ENCODE data around the gene IGF2BP3.

IGF2BP3 gene

GRCh38 chr7:23294549-23295400 lies 175.5 kb downstream of the IGF2BP3 start:
- Histone ChIP-seq H3K9me3 (no peaks in the 10 kb centered on the region), H3K27ac (no peak overlapping the region), H3K4me1 (peaks cover 12% of the 10 kb centered on the region; the same call in 1 of the 2 replicates), H3K36me3 (no peaks in the 10 kb centered on the region), H3K9ac (no peak overlapping the region), H3K4me3 (no peak overlapping the region), H3K4me2 (no peak overlapping the region), H3K27me3 (no peaks in the 10 kb centered on the region), H4K20me1 (peaks cover 4% of the 10 kb centered on the region)
- TF ChIP-seq Cebpa-rat (IDR thresholded peaks at IDR 0.05): peak; percentile 69

GRCh38 chr7:23293500-23294073 lies 176.7 kb downstream of the IGF2BP3 start:
- Histone ChIP-seq H3K36me3 (no peaks in the 10 kb centered on the region), H3K4me2 (0 out of 2 replicates have a peak overlapping the region, but pooled peaks have one; percentile 2), H3K27ac (no peak overlapping the region), H3K4me3 (no peak overlapping the region), H3K27me3 (no peaks in the 10 kb centered on the region), H3K9ac (no peak overlapping the region), H3K4me1 (peaks cover 11% of the 10 kb centered on the region; the same call in 1 of the 2 replicates), H3K9me3 (no peaks in the 10 kb centered on the region), H4K20me1 (no peaks in the 10 kb centered on the region)
- TF ChIP-seq Cebpa-rat (IDR thresholded peaks at IDR 0.05): no peak

- H3K9me3 ChIP-seq: no peaks in the 10 kb centered on the region
- no peak overlapping the region for H3K4me3 ChIP-seq
- no peak overlapping the region for H3K9ac ChIP-seq
- H3K27ac ChIP-seq: no peak overlapping the region
- no peak overlapping the region for H3K4me2 ChIP-seq
- no peaks in the 10 kb centered on the region for H4K20me1 ChIP-seq
- no peaks in the 10 kb centered on the region for H3K36me3 ChIP-seq
- peaks cover 18% of the 10 kb centered on the region for H3K4me1 ChIP-seq
- no peak for TF ChIP-seq Cebpa-rat (IDR thresholded peaks at IDR 0.05)
- H3K27me3 ChIP-seq: no peaks in the 10 kb centered on the region
Measured at GRCh38 chr7:23292623-23293022, 177.7 kb downstream of the IGF2BP3 start.

- TF ChIP-seq Cebpa-rat (IDR thresholded peaks at IDR 0.05): no peak
- Histone ChIP-seq H3K9ac (no peak overlapping the region), H3K4me3 (no peak overlapping the region), H3K27me3 (no peaks in the 10 kb centered on the region), H3K27ac (no peak overlapping the region), H3K4me2 (no peak overlapping the region), H3K4me1 (peaks cover 20% of the 10 kb centered on the region), H4K20me1 (no peaks in the 10 kb centered on the region), H3K9me3 (no peaks in the 10 kb centered on the region; the same call in 1 of the 2 replicates), H3K36me3 (no peaks in the 10 kb centered on the region)
Measured at GRCh38 chr7:23291957-23292560, 178.2 kb downstream of the IGF2BP3 start.

GRCh38 chr7:23290993-23291392 lies 179.3 kb downstream of the IGF2BP3 start:
- H3K4me2 ChIP-seq: no peak overlapping the region
- no peak for TF ChIP-seq Cebpa-rat (IDR thresholded peaks at IDR 0.05)
- no peaks in the 10 kb centered on the region for H3K36me3 ChIP-seq
- H3K27ac ChIP-seq: no peak overlapping the region
- no peak overlapping the region for H3K9ac ChIP-seq
- H3K4me1 ChIP-seq: peaks cover 20% of the 10 kb centered on the region
- H4K20me1 ChIP-seq: no peaks in the 10 kb centered on the region
- H3K9me3 ChIP-seq: peaks cover 4% of the 10 kb centered on the region; the same call in 1 of the 2 replicates
- H3K27me3 ChIP-seq: no peaks in the 10 kb centered on the region
- no peak overlapping the region for H3K4me3 ChIP-seq

GRCh38 chr7:23287612-23288011 lies 182.7 kb downstream of the IGF2BP3 start:
- Histone ChIP-seq H3K27ac (no peak overlapping the region), H3K4me3 (no peak overlapping the region), H3K9me3 (peaks cover 4% of the 10 kb centered on the region), H3K9ac (no peak overlapping the region), H3K4me2 (peak overlapping the region; percentile 25), H3K4me1 (peaks cover 13% of the 10 kb centered on the region), H3K27me3 (no peaks in the 10 kb centered on the region), H3K36me3 (no peaks in the 10 kb centered on the region), H4K20me1 (no peaks in the 10 kb centered on the region)
- TF ChIP-seq Cebpa-rat (IDR thresholded peaks at IDR 0.05): no peak

GRCh38 chr7:23285657-23286646 lies 184.3 kb downstream of the IGF2BP3 start:
- no peak overlapping the region for H3K9ac ChIP-seq
- H3K4me3 ChIP-seq: no peak overlapping the region
- H3K36me3 ChIP-seq: no peaks in the 10 kb centered on the region
- H3K27me3 ChIP-seq: no peaks in the 10 kb centered on the region
- no peak overlapping the region for H3K4me2 ChIP-seq
- H4K20me1 ChIP-seq: no peaks in the 10 kb centered on the region
- H3K27ac ChIP-seq: no peak overlapping the region
- TF ChIP-seq Cebpa-rat (IDR thresholded peaks at IDR 0.05): no peak
- H3K9me3 ChIP-seq: peaks cover 4% of the 10 kb centered on the region
- peaks cover 13% of the 10 kb centered on the region for H3K4me1 ChIP-seq

- H3K9me3 ChIP-seq: peaks cover 4% of the 10 kb centered on the region
- no peaks in the 10 kb centered on the region for H3K36me3 ChIP-seq
- no peak overlapping the region for H3K4me3 ChIP-seq
- no peak for TF ChIP-seq Cebpa-rat (IDR thresholded peaks at IDR 0.05)
- H3K4me1 ChIP-seq: peaks cover 9% of the 10 kb centered on the region
- H3K27ac ChIP-seq: no peak overlapping the region
- no peak overlapping the region for H3K9ac ChIP-seq
- H4K20me1 ChIP-seq: no peaks in the 10 kb centered on the region
- H3K27me3 ChIP-seq: no peaks in the 10 kb centered on the region
- H3K4me2 ChIP-seq: no peak overlapping the region
Measured at GRCh38 chr7:23284871-23285270, 185.4 kb downstream of the IGF2BP3 start.

- peaks cover 7% of the 10 kb centered on the region for H3K4me1 ChIP-seq
- no peaks in the 10 kb centered on the region for H3K27me3 ChIP-seq
- H3K9me3 ChIP-seq: peaks cover 4% of the 10 kb centered on the region
- no peak overlapping the region for H3K27ac ChIP-seq
- H4K20me1 ChIP-seq: no peaks in the 10 kb centered on the region
- H3K4me2 ChIP-seq: no peak overlapping the region
- no peak overlapping the region for H3K9ac ChIP-seq
- no peaks in the 10 kb centered on the region for H3K36me3 ChIP-seq
- no peak for TF ChIP-seq Cebpa-rat (IDR thresholded peaks at IDR 0.05)
- H3K4me3 ChIP-seq: no peak overlapping the region
Measured at GRCh38 chr7:23283086-23283485, 187.2 kb downstream of the IGF2BP3 start.
